AG10803 (cell line): ENCODE measurements around the gene ABCA12.
"Not testable (repeated sequence)": the region's sequence is repeated elsewhere in the genome, so short reads cannot be mapped to it uniquely, and the experiment has no call there.

Source experiments
- DNase-seq: peaks from one replicate; pipeline ENCODE4 v3.0.0; 2010; ENCODE audit warnings: low read depth
- H3K4me3 ChIP-seq: 2 replicates; pipeline ENCODE4 v1.5.1; 2011; ENCODE audit warnings: mild to moderate bottlenecking, low read length, control low read depth
- CTCF ChIP-seq: conservative IDR thresholded peaks from 2 replicates; pipeline ENCODE4 v1.5.1; 2011; ENCODE audit warnings: mild to moderate bottlenecking, low read length, control low read depth, inconsistent platforms

ABCA12 gene

DNA sequence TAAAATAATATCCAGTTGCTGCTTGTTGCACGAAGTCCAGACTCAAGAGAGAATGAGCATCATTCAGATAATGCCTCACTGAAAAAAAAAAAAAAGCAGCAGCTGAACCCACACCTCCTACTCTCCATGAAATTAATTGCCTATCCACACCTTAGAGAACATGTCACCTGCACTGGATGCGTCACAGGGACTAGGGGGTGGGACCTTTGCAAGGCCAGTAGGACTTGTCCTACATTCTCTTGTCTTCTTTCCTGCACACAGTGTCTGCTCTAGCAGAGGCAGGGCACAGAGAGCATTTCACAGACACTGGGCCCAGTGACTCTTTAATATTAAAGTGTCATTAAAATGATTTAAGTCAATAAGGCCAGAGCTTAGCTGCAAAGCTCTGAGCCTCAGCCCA is at the start of gene ABCA12:
ABCA12 (minus strand) TSS at position 148 of the 400 bp plus-strand sequence. CDS start 418 bp downstream, outside the sequence.
- no peak for TF ChIP-seq CTCF
- no peak within 1 kb of the TSS for H3K4me3 ChIP-seq
- DNase-seq, result no peak

GRCh38 chr2:215188078-215188477 is 49.7 kb upstream of the ABCA12 start:
- no peak overlapping the region for H3K4me3 ChIP-seq
- TF ChIP-seq CTCF, result no peak
- DNase-seq, result no peak

- TF ChIP-seq CTCF, result no peak
- no peak overlapping the region for H3K4me3 ChIP-seq
- DNase-seq, result no peak
Observed at GRCh38 chr2:215186021-215186420, 47.6 kb upstream of the ABCA12 start.

DNA sequence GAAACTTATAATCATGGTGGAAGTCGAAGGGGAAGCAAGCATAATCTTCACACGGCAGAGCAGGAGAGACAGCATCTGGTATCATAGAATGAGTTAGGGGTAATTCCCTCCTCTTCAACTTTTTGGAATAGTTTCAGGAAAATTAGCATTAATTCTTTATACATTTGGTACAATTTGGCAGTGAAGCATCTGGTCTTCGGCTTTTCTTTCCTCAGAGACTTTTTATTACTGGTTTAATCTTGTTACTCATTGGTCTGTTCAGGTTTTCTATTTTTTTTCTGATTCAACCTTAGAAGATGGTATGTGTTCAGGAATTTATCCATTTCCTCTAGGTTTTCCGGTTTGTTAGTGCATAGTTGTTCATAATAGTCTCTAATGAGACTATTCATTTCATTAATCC is 39.7 kb upstream of the ABCA12 start:
- no peak overlapping the region for H3K4me3 ChIP-seq
- no peak for DNase-seq
- TF ChIP-seq CTCF, result no peak

GRCh38 chr2:215171796-215172195 is 33.4 kb upstream of the ABCA12 start:
- DNase-seq, result no peak
- H3K4me3 ChIP-seq, result no peak overlapping the region
- no peak for TF ChIP-seq CTCF

DNA sequence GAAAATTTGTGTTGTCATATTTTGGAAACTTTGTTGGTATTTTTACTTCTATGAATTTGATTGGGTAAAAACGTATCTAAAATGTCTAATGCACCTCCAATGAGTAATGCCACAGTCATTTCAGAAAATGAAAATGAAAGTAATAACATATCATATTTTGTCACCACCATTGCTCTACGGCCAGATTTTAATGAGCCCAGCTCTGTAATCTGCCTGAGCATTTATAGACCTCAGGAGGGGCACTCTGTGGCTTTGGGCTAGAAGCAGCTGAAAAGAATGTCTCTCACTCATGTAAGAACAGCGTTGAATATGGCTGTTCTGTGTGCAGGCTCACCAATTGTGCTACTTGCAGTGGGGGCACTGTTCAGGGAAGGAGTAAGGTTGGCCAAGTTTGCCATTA is 32.7 kb upstream of the ABCA12 start:
- peak; percentile 5 for DNase-seq
- peak overlapping the region; percentile 34 for H3K4me3 ChIP-seq
- no peak for TF ChIP-seq CTCF

DNA sequence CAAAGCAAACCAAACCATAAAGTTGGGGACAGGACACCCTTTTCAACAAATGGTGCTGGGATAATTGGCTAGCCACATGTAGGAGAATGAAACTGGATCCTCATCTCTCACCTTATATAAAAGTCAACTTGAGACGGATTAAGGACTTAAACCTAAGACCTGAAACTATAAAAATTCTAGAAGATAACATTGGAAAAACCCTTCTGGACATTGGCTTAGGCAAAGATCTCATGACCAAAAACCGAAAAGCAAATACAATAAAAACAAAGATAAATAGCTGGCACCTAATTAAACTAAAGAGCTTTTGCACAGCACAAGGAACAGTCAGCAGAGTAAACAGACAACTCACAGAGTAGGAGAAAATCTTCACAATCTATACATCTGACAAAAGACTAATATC is 28.1 kb upstream of the ABCA12 start:
- not testable (repeated sequence) for DNase-seq

DNA sequence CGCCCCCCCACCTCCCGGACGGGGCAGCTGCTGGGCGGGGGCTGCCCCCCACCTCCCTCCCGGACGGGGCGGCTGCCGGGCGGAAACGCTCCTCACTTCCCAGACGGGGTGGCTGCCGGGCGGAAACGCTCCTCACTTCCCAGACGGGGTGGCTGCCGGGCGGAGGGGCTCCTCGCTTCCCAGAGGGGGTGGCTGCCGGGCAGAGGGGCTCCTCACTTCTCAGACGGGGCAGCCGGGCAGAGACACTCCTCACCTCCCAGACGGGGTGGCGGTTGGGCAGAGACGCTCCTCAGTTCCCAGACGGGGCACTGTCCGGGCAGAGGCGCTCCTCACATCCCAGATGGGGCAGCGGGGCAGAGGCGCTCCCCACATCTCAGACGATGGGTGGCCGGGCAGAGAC is 24.9 kb upstream of the ABCA12 start:
- DNase-seq, H3K4me3 ChIP-seq: not testable (repeated sequence)

More for the DNA sequence above, 28.1 kb upstream of the ABCA12 start:
- not testable (repeated sequence) for H3K4me3 ChIP-seq
